ENCODE measurements around the gene NVL.

NVL gene

GRCh38 chr1:224235813-224236493, 94.0 kb downstream of the NVL start:
- H3F3A ChIP-seq (ENCODE audit: control insufficient read depth, insufficient read depth) = no peaks in the 10 kb centered on the region
- peaks cover 31% of the 10 kb centered on the region for H3K36me3 ChIP-seq (ENCODE audit: control insufficient read depth, low read length)
- no peaks in the 10 kb centered on the region for H3K9me2 ChIP-seq (replicated peaks; ENCODE audit: control insufficient read depth, low read length)
- H3K27me3 ChIP-seq (ENCODE audit: control insufficient read depth, low read length) = no peaks in the 10 kb centered on the region
- no peaks in the 10 kb centered on the region for H4K20me1 ChIP-seq (ENCODE audit: control insufficient read depth, insufficient read depth, low read depth, low read length)
- no peak overlapping the region for H3K4me2 ChIP-seq (ENCODE audit: low read length)
- no peak overlapping the region for H3K27ac ChIP-seq (ENCODE audit: low read depth, low read length)
- no peaks in the 10 kb centered on the region for H3K79me2 ChIP-seq (ENCODE audit: control insufficient read depth, low read length)
- H3K4me1 ChIP-seq (ENCODE audit: control insufficient read depth, low read length) = peaks cover 9% of the 10 kb centered on the region
- no peaks in the 10 kb centered on the region for H3K9me3 ChIP-seq (ENCODE audit: control insufficient read depth, insufficient read depth, low read length)
- TF ChIP-seq EZH2phosphoT487 (IDR thresholded peaks at IDR 0.05; ENCODE audit: borderline replicate concordance, low read length) = no peak
- TF ChIP-seq CTCF (IDR thresholded peaks at IDR 0.05; ENCODE audit: low read depth, low read length, poor library complexity, severe bottlenecking) = no peak
- no peak overlapping the region for H3K4me3 ChIP-seq (ENCODE audit: low read length)

- no peaks in the 10 kb centered on the region for H3F3A ChIP-seq (ENCODE audit: control insufficient read depth, insufficient read depth)
- no peaks in the 10 kb centered on the region for H3K9me3 ChIP-seq (ENCODE audit: control insufficient read depth, insufficient read depth, low read length)
- peaks cover 36% of the 10 kb centered on the region for H3K36me3 ChIP-seq (ENCODE audit: control insufficient read depth, low read length)
- peaks cover 5% of the 10 kb centered on the region for H3K4me1 ChIP-seq (ENCODE audit: control insufficient read depth, low read length)
- H3K4me3 ChIP-seq (ENCODE audit: low read length) = no peak overlapping the region
- H4K20me1 ChIP-seq (ENCODE audit: control insufficient read depth, insufficient read depth, low read depth, low read length) = no peaks in the 10 kb centered on the region
- H3K79me2 ChIP-seq (ENCODE audit: control insufficient read depth, low read length) = no peaks in the 10 kb centered on the region
- H3K27me3 ChIP-seq (ENCODE audit: control insufficient read depth, low read length) = no peaks in the 10 kb centered on the region
- TF ChIP-seq EZH2phosphoT487 (IDR thresholded peaks at IDR 0.05; ENCODE audit: borderline replicate concordance, low read length) (no peak), CTCF (IDR thresholded peaks at IDR 0.05; ENCODE audit: low read depth, low read length, poor library complexity, severe bottlenecking) (no peak)
- no peak overlapping the region for H3K4me2 ChIP-seq (ENCODE audit: low read length)
- no peak overlapping the region for H3K27ac ChIP-seq (ENCODE audit: low read depth, low read length)
- no peaks in the 10 kb centered on the region for H3K9me2 ChIP-seq (replicated peaks; ENCODE audit: control insufficient read depth, low read length)
Measured at GRCh38 chr1:224234017-224234416, 96.0 kb downstream of the NVL start.

GRCh38 chr1:224226849-224227502, 103.0 kb downstream of the NVL start:
- Histone ChIP-seq H3K79me2 (ENCODE audit: control insufficient read depth, low read length) (no peaks in the 10 kb centered on the region), H3K9me3 (ENCODE audit: control insufficient read depth, insufficient read depth, low read length) (no peaks in the 10 kb centered on the region), H3K36me3 (ENCODE audit: control insufficient read depth, low read length) (peaks cover 30% of the 10 kb centered on the region), H3K27ac (ENCODE audit: low read depth, low read length) (no peak overlapping the region), H3K27me3 (ENCODE audit: control insufficient read depth, low read length) (no peaks in the 10 kb centered on the region), H3K4me1 (ENCODE audit: control insufficient read depth, low read length) (no peaks in the 10 kb centered on the region), H3K9me2 (replicated peaks; ENCODE audit: control insufficient read depth, low read length) (no peaks in the 10 kb centered on the region), H3K4me3 (ENCODE audit: low read length) (no peak overlapping the region), H4K20me1 (ENCODE audit: control insufficient read depth, insufficient read depth, low read depth, low read length) (no peaks in the 10 kb centered on the region), H3K4me2 (ENCODE audit: low read length) (no peak overlapping the region), H3F3A (ENCODE audit: control insufficient read depth, insufficient read depth) (0 out of 2 replicates have a peak, but pooled peaks cover 2% of the 10 kb centered on the region)
- TF ChIP-seq CTCF (IDR thresholded peaks at IDR 0.05; ENCODE audit: low read depth, low read length, poor library complexity, severe bottlenecking) = no peak
- TF ChIP-seq EZH2phosphoT487 (IDR thresholded peaks at IDR 0.05; ENCODE audit: borderline replicate concordance, low read length) = no peak
